SK-N-SH treated with all-trans-retinoic acid at 6 μM for 48 hours (cell line): ENCODE measurements around the gene DENND1A.

Experiments
- ATAC-seq: fragments of 200-7000 bp; cut with Tn5 transposase; 3 replicates; pipeline ENCODE4 v1.9.1; 2020; ENCODE audit warnings: mild to moderate bottlenecking, moderate library complexity
- ARNTL ChIP-seq: fragments of 450-650 bp; formaldehyde crosslinking; IDR thresholded peaks from 2 replicates; pipeline ENCODE4 v1.5.0; 2020; ENCODE audit warnings: low read depth, mild to moderate bottlenecking, moderate library complexity, borderline replicate concordance
- BACH2 ChIP-seq: fragments of 250-450 bp; sonication (Bioruptor Pico); IDR thresholded peaks from 2 replicates; pipeline ENCODE4 v1.9.0; 2021; ENCODE audit warnings: mild to moderate bottlenecking, borderline replicate concordance
- ESRRG ChIP-seq: fragments of 250-450 bp; sonication (Bioruptor Pico); IDR thresholded peaks from 2 replicates; pipeline ENCODE4 v1.6.1; 2021; ENCODE audit warnings: mild to moderate bottlenecking
- GLIS3 ChIP-seq: fragments of 250-450 bp; sonication (Bioruptor Pico); IDR thresholded peaks from 2 replicates; pipeline ENCODE4 v1.5.0; 2020; ENCODE audit warnings: mild to moderate bottlenecking, moderate library complexity
- ISL1 ChIP-seq: fragments of 250-450 bp; sonication (Bioruptor Pico); IDR thresholded peaks from 2 replicates; pipeline ENCODE4 v2.1.2; 2022; ENCODE audit warnings: mild to moderate bottlenecking, moderate library complexity
- RARB ChIP-seq: fragments of 250-450 bp; sonication (Bioruptor Pico); IDR thresholded peaks from 2 replicates; pipeline ENCODE4 v1.8.0; 2021; ENCODE audit warnings: mild to moderate bottlenecking, moderate library complexity
- SNAI2 ChIP-seq: fragments of 250-450 bp; sonication (Bioruptor Pico); IDR thresholded peaks from 2 replicates; pipeline ENCODE4 v1.5.0; 2020; ENCODE audit warnings: mild to moderate bottlenecking, moderate library complexity
- TCF4 ChIP-seq: fragments of 250-450 bp; sonication (Bioruptor Pico); IDR thresholded peaks from 2 replicates; pipeline ENCODE4 v1.8.0; 2021; ENCODE audit warnings: mild to moderate bottlenecking, moderate library complexity, borderline replicate concordance
- TOX ChIP-seq: fragments of 250-450 bp; sonication (Bioruptor Pico); IDR thresholded peaks from 2 replicates; pipeline ENCODE4 v1.8.0; 2021; ENCODE audit warnings: mild to moderate bottlenecking, moderate library complexity, borderline replicate concordance
- ZC3H10 ChIP-seq: fragments of 250-450 bp; sonication (Bioruptor Pico); IDR thresholded peaks from 2 replicates; pipeline ENCODE4 v1.5.1; 2021; ENCODE audit warnings: mild to moderate bottlenecking, moderate library complexity
- ZFP30 ChIP-seq: fragments of 450-650 bp; formaldehyde crosslinking; IDR thresholded peaks from 2 replicates; pipeline ENCODE4 v1.5.0; 2022; ENCODE audit warnings: mild to moderate bottlenecking, moderate library complexity
- ZNF565 ChIP-seq: fragments of 450-650 bp; formaldehyde crosslinking; conservative IDR thresholded peaks from 2 replicates; pipeline ENCODE4 v1.5.0; 2020; ENCODE audit warnings: low read depth, mild to moderate bottlenecking, moderate library complexity
- ZNF70 ChIP-seq: fragments of 450-650 bp; formaldehyde crosslinking; IDR thresholded peaks from 2 replicates; pipeline ENCODE4 v1.5.0; 2020; ENCODE audit warnings: mild to moderate bottlenecking, moderate library complexity
- ZNF8 ChIP-seq: fragments of 450-650 bp; formaldehyde crosslinking; IDR thresholded peaks from 2 replicates; pipeline ENCODE4 v1.5.0; 2020; ENCODE audit warnings: mild to moderate bottlenecking, moderate library complexity
- TF ChIP-seq, protein P1 (sequence below): fragments of 250-450 bp; sonication (Bioruptor Pico); IDR thresholded peaks from 2 replicates; pipeline ENCODE4 v1.5.1; 2021; ENCODE audit warnings: mild to moderate bottlenecking, moderate library complexity
- TF ChIP-seq, protein P2 (sequence below): fragments of 250-450 bp; sonication (Bioruptor Pico); IDR thresholded peaks from 2 replicates; pipeline ENCODE4 v1.8.0; 2020; ENCODE audit warnings: mild to moderate bottlenecking, moderate library complexity, borderline replicate concordance
- TF ChIP-seq, protein P3 (sequence below): fragments of 250-450 bp; sonication (Bioruptor Pico); IDR thresholded peaks from 2 replicates; pipeline ENCODE4 v1.5.0; 2020; ENCODE audit warnings: mild to moderate bottlenecking, moderate library complexity

DENND1A gene

DNA sequence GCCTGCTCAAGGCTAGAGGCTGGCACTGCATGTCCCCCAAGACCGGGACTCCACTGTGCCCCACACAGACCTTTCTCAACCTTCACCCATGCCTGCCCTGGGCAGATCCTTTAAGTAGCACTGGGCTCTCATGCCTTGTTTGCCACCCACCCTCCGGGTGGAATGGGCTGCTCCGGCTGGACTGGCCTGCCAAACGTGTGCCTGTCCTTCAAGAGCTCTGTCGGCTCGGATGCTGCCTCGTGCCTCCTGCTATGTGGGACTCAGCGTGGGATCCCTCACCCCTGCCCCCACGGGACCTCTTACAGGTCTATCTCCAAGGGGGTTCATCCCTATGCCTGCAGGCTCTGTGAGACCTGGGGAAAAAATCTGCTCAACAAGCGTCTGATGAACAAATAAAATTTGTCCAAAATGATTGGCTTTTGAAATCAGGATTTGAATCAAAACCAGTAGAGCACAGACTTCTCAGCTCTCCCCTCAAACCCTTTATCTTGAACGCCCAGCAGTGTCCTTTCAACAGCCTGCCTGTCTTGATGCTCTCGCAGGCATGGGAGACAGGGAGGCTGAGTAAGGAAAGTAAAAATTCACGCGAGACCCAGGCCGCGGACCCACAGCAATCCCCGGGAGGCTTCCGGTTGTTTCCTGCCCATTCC, 517.6 kb downstream of the DENND1A start:
- no peak for TF ChIP-seq TCF4 (CRISPR knock-in tag)
- no peak for TF ChIP-seq ZNF565 (CRISPR knock-in tag)
- TF ChIP-seq, protein P1, sequence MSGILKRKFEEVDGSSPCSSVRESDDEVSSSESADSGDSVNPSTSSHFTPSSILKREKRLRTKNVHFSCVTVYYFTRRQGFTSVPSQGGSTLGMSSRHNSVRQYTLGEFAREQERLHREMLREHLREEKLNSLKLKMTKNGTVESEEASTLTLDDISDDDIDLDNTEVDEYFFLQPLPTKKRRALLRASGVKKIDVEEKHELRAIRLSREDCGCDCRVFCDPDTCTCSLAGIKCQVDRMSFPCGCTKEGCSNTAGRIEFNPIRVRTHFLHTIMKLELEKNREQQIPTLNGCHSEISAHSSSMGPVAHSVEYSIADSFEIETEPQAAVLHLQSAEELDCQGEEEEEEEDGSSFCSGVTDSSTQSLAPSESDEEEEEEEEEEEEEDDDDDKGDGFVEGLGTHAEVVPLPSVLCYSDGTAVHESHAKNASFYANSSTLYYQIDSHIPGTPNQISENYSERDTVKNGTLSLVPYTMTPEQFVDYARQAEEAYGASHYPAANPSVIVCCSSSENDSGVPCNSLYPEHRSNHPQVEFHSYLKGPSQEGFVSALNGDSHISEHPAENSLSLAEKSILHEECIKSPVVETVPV (CRISPR knock-in tag), result no peak
- TF ChIP-seq GLIS3 (CRISPR knock-in tag), result no peak
- TF ChIP-seq, protein P2, sequence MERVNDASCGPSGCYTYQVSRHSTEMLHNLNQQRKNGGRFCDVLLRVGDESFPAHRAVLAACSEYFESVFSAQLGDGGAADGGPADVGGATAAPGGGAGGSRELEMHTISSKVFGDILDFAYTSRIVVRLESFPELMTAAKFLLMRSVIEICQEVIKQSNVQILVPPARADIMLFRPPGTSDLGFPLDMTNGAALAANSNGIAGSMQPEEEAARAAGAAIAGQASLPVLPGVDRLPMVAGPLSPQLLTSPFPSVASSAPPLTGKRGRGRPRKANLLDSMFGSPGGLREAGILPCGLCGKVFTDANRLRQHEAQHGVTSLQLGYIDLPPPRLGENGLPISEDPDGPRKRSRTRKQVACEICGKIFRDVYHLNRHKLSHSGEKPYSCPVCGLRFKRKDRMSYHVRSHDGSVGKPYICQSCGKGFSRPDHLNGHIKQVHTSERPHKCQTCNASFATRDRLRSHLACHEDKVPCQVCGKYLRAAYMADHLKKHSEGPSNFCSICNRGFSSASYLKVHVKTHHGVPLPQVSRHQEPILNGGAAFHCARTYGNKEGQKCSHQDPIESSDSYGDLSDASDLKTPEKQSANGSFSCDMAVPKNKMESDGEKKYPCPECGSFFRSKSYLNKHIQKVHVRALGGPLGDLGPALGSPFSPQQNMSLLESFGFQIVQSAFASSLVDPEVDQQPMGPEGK, result no peak
- TF ChIP-seq RARB (CRISPR knock-in tag), result no peak
- TF ChIP-seq ZFP30 (CRISPR knock-in tag), result no peak
- no peak for ATAC-seq

GRCh38 chr9:123411636-123412035, 518.3 kb downstream of the DENND1A start:
- no peak for TF ChIP-seq ZC3H10 (CRISPR knock-in tag)
- TF ChIP-seq ISL1 (CRISPR knock-in tag), result no peak
- TF ChIP-seq ZNF8 (CRISPR knock-in tag), result no peak
- no peak for TF ChIP-seq GLIS3 (CRISPR knock-in tag)
- no peak for TF ChIP-seq ZNF70 (CRISPR knock-in tag)
- no peak for TF ChIP-seq ESRRG (CRISPR knock-in tag)
- TF ChIP-seq ZFP30 (CRISPR knock-in tag), result no peak
- TF ChIP-seq SNAI2 (CRISPR knock-in tag), result no peak
- TF ChIP-seq BACH2 (CRISPR knock-in tag), result no peak
- TF ChIP-seq, protein P2, result no peak
- TF ChIP-seq ZNF565 (CRISPR knock-in tag), result no peak
- TF ChIP-seq TOX (CRISPR knock-in tag), result no peak
- TF ChIP-seq TCF4 (CRISPR knock-in tag), result no peak
- TF ChIP-seq, protein P3, sequence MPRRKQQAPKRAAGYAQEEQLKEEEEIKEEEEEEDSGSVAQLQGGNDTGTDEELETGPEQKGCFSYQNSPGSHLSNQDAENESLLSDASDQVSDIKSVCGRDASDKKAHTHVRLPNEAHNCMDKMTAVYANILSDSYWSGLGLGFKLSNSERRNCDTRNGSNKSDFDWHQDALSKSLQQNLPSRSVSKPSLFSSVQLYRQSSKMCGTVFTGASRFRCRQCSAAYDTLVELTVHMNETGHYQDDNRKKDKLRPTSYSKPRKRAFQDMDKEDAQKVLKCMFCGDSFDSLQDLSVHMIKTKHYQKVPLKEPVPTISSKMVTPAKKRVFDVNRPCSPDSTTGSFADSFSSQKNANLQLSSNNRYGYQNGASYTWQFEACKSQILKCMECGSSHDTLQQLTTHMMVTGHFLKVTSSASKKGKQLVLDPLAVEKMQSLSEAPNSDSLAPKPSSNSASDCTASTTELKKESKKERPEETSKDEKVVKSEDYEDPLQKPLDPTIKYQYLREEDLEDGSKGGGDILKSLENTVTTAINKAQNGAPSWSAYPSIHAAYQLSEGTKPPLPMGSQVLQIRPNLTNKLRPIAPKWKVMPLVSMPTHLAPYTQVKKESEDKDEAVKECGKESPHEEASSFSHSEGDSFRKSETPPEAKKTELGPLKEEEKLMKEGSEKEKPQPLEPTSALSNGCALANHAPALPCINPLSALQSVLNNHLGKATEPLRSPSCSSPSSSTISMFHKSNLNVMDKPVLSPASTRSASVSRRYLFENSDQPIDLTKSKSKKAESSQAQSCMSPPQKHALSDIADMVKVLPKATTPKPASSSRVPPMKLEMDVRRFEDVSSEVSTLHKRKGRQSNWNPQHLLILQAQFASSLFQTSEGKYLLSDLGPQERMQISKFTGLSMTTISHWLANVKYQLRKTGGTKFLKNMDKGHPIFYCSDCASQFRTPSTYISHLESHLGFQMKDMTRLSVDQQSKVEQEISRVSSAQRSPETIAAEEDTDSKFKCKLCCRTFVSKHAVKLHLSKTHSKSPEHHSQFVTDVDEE (CRISPR knock-in tag), result no peak
- no peak for TF ChIP-seq ARNTL (CRISPR knock-in tag)

GRCh38 chr9:123411191-123411590, 518.7 kb downstream of the DENND1A start:
- no peak for TF ChIP-seq RARB (CRISPR knock-in tag)
- TF ChIP-seq, protein P3 (CRISPR knock-in tag), result no peak
- ATAC-seq, result no peak

More at GRCh38 chr9:123411636-123412035, 518.3 kb downstream of the DENND1A start:
- ATAC-seq, result no peak
